ENCODE data around the gene LRRC4B. TPM values are rescaled to one million over a fixed set of nuclear protein-coding genes. Genes with fewer than 3 reads are reported as not detected.

The LRRC4B gene
- total and polyA plus RNA-seq, 2 of the 8 experiments (the other 6 are each of a cell fraction or from before 2014, with no cell fraction given) = 13.4 to 21.2 TPM

DNA sequence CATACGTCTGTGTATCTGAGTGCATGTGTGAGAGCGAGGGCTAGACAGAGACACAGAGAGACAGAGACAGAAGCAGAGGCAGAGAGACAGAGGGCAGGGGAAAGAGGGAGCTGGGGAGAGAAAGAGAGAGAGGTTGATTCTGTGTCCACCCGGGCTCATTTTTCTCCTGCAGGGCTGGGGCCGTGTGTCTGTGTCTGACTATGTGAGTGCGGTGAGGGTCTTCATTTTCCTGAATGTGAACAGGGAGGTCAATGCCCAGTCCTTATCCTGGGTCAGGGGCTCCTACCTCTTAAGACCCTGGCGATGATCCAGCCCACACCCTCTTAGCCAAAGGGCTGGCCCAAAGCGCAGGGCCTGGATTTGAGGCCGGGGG, 17.7 kb downstream of the LRRC4B start:
- TF ChIP-seq, protein P1, sequence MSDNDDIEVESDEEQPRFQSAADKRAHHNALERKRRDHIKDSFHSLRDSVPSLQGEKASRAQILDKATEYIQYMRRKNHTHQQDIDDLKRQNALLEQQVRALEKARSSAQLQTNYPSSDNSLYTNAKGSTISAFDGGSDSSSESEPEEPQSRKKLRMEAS (IDR thresholded peaks at IDR 0.05) = no peak
- TF ChIP-seq SUZ12 (IDR thresholded peaks at IDR 0.05; ENCODE audit: low read length) (no peak), CHD2 (IDR thresholded peaks at IDR 0.05; ENCODE audit: low read length) (no peak), TAF7 (optimal IDR thresholded peaks at IDR 0.05; ENCODE audit: borderline replicate concordance, low read depth, low read length) (no peak), BCL11A (IDR thresholded peaks at IDR 0.05; ENCODE audit: low read depth in 2 of 2, low read length in 2 of 2) (no peak), NRF1 (IDR thresholded peaks at IDR 0.05; ENCODE audit: low read depth, low read length) (no peak)
- peak overlapping the region; percentile 72; the same call in 1 of the 2 replicates for H2BK12ac ChIP-seq (ENCODE audit: low read depth, low read length)
- H3K23me2 ChIP-seq (ENCODE audit: low read depth, low read length) = peaks cover 9% of the 10 kb centered on the region
- H2AFZ ChIP-seq (ENCODE audit: low read length) = no peak overlapping the region
- no peak overlapping the region for H2BK15ac ChIP-seq (ENCODE audit: low read length)
- no peak overlapping the region for H4K91ac ChIP-seq (replicated peaks; ENCODE audit: insufficient read length, low read length)
- no peak overlapping the region for H2BK120ac ChIP-seq (replicated peaks; ENCODE audit: low read depth, low read length)
- no peaks in the 10 kb centered on the region for H3K36me3 ChIP-seq (ENCODE audit: control insufficient read depth in 2 of 4, insufficient read depth in 4 of 4, low read length in 3 of 4)
- peaks cover 3 to 19% of the 10 kb centered on the region in 2 experiments for H4K20me1 ChIP-seq (replicated peaks in 1 of 2; ENCODE audit: control insufficient read depth in 1 of 2, insufficient read depth in 2 of 2, low read length in 2 of 2)
- no peak overlapping the region for H4K8ac ChIP-seq (ENCODE audit: extremely low read depth, insufficient read depth, low read length)
- H4K5ac ChIP-seq (ENCODE audit: insufficient read length, low read depth, low read length) = no peak overlapping the region
- H3K4me2 ChIP-seq (ENCODE audit: insufficient read depth in 1 of 2, low read depth in 2 of 2, low read length in 2 of 2) = peak overlapping the region; percentile 74 to 94
- DNase-seq (ENCODE audit: low read depth in 1 of 2, low spot score in 2 of 2) (no peak), FAIRE-seq (no peak)
- peak overlapping the region in 2 of 4 experiments; percentile 48 to 78; a peak in 3 of 8 replicates for H3K4me3 ChIP-seq (ENCODE audit: extremely low read depth in 1 of 4, insufficient read depth in 2 of 4, low read depth in 3 of 4, low read length in 4 of 4)
- no peak overlapping the region for H3K27ac ChIP-seq (ENCODE audit: low read depth, low read length)
- no peak overlapping the region; the same call in 1 of the 2 replicates for H2BK5ac ChIP-seq (ENCODE audit: low read depth, low read length)
- no peak overlapping the region for H3K56ac ChIP-seq (replicated peaks; ENCODE audit: insufficient read length, low read depth, low read length)
- POLR2A ChIA-PET (ENCODE audit: partially characterized antibody) = interaction anchor here (1.0 to 1.2 kb wide), 2 partner anchors 14 to 21 kb away, joined by 3 read pairs; no protein-coding TSS in a partner anchor
- H2AK5ac ChIP-seq (ENCODE audit: low read depth, low read length) = 0 out of 2 replicates have a peak overlapping the region, but pooled peaks have one; percentile 44
- no peaks in the 10 kb centered on the region for H3K79me1 ChIP-seq (ENCODE audit: low read depth, low read length)
- H3K4ac ChIP-seq (replicated peaks; ENCODE audit: insufficient read length, low read depth, low read length) = no peak overlapping the region
- H3K9ac ChIP-seq (replicated peaks in 1 of 4; ENCODE audit: extremely low read depth in 1 of 4, low read depth in 3 of 4, low read length in 3 of 4) = no peak overlapping the region
- CTCF ChIA-PET (ENCODE audit: partially characterized antibody) = interaction anchor here (0.6 to 1.0 kb wide), 3 partner anchors 9 to 76 kb away, joined by 3 read pairs; no protein-coding TSS in a partner anchor
- no peaks in the 10 kb centered on the region for H3K9me3 ChIP-seq (ENCODE audit: insufficient read depth in 2 of 2, low read depth in 1 of 2, low read length in 1 of 2)
- peaks cover 0 to 38% (median 23%) of the 10 kb centered on the region in 4 experiments; a peak in 6 of 7 replicates for H3K27me3 ChIP-seq (replicated peaks in 1 of 4; ENCODE audit: control insufficient read depth in 3 of 4, extremely low read depth in 1 of 4, insufficient read depth in 3 of 4, low read length in 3 of 4)
- peaks cover 0 to 22% (median 6%) of the 10 kb centered on the region in 4 experiments; a peak in 6 of 7 replicates for H3K4me1 ChIP-seq (replicated peaks in 1 of 4; ENCODE audit: control insufficient read depth in 3 of 4, insufficient read depth in 4 of 4, low read length in 3 of 4)
- H3K23ac ChIP-seq (ENCODE audit: insufficient read length) = no peak overlapping the region
- H3K79me2 ChIP-seq (ENCODE audit: control insufficient read depth in 1 of 2, insufficient read depth in 2 of 2, low read length in 2 of 2) = no peaks in the 10 kb centered on the region; a peak in 1 of 4 replicates
- WGBS, 2 experiments (ENCODE audit: extremely low coverage in 1 of 2, insufficient coverage in 1 of 2, insufficient read length in 1 of 2, insufficient replicate concordance in 2 of 2, low coverage in 1 of 2, low lambda C conversion rate in 2 of 2, missing lambda C conversion rate in 1 of 2) = 61% methylated on average over 5 of the region's 8 CpGs; no CpG with 5 or more reads in 1 of the 2 experiments
- no peak overlapping the region for H3K18ac ChIP-seq (ENCODE audit: extremely low read depth, low read length)
- H2BK20ac ChIP-seq (ENCODE audit: low read length) = no peak overlapping the region
- no peak overlapping the region for H3K14ac ChIP-seq (ENCODE audit: insufficient read length)
